CD8-positive, alpha-beta memory T cell (primary cell): ENCODE data around the gene GDF11. TPM values are rescaled to one million over a fixed set of nuclear protein-coding genes. Genes with fewer than 3 reads are reported as not detected.

ENCODE experiments used
- CTCF ChIA-PET: fragments of 350-600 bp; sonication (Branson Sonifier 250); formaldehyde crosslinking; loops from one replicate; lab custom pipeline; 2021; ENCODE audit warnings: antibody characterized with exemption; lab: Charles Lee
- POLR2A ChIA-PET: fragments of 350-600 bp; sonication (Branson Sonifier 250); formaldehyde crosslinking; loops from one replicate; lab custom pipeline; 2021; ENCODE audit warnings: antibody characterized with exemption; lab: Charles Lee
- DNase-seq, 5 donors: peaks; one replicate each; pipeline versions ENCODE4 v3.0.0 to v3.0.0-alpha.2; 2020 to 2022; ENCODE audit warnings: mixed read lengths in 1 of 5
- H3K27ac ChIP-seq: one replicate; pipeline ENCODE4 v1.7.0; 2013; ENCODE audit warnings: low read depth, mild to moderate bottlenecking, low read length, moderate library complexity
- H3K27me3 ChIP-seq: 2 replicates; pipeline ENCODE4 v1.7.0; 2013; ENCODE audit warnings: low read length, mild to moderate bottlenecking; ENCODE audit not compliant: insufficient read depth, poor library complexity, severe bottlenecking
- H3K36me3 ChIP-seq: 2 replicates; pipeline ENCODE4 v1.7.0; 2013; ENCODE audit warnings: mild to moderate bottlenecking, low read length, moderate library complexity; ENCODE audit not compliant: insufficient read depth
- H3K4me1 ChIP-seq: 2 replicates; pipeline ENCODE4 v1.7.0; 2013; ENCODE audit warnings: mild to moderate bottlenecking, low read length, moderate library complexity; ENCODE audit not compliant: insufficient read depth
- H3K4me3 ChIP-seq: 2 replicates; pipeline ENCODE4 v1.7.0; 2013; ENCODE audit warnings: mild to moderate bottlenecking, low read length
- H3K9me3 ChIP-seq: 2 replicates; pipeline ENCODE4 v1.7.0; 2013; ENCODE audit warnings: mild to moderate bottlenecking, low read length
- H3K27ac Mint-ChIP-seq, 8 donors: one replicate each; pipeline ENCODE4 v1.8.0; 2020 to 2021; ENCODE audit warnings: mixed read lengths in 8 of 8, mild to moderate bottlenecking in 6 of 8, inconsistent platforms in 3 of 8, moderate library complexity in 3 of 8
- H3K27me3 Mint-ChIP-seq, 2 donors: one replicate each; pipeline ENCODE4 v1.8.0; 2020 to 2021; ENCODE audit warnings: mixed read lengths in 2 of 2, mild to moderate bottlenecking in 1 of 2, moderate library complexity in 1 of 2
- H3K36me3 Mint-ChIP-seq, 3 donors: one replicate each; pipeline ENCODE4 v1.8.0; 2020 to 2021; ENCODE audit warnings: mixed read lengths in 3 of 3, inconsistent platforms in 1 of 3, mild to moderate bottlenecking in 1 of 3
- H3K4me1 Mint-ChIP-seq, 3 donors: one replicate each; pipeline ENCODE4 v1.8.0; 2020 to 2021; ENCODE audit warnings: mixed read lengths in 3 of 3, inconsistent platforms in 1 of 3, mild to moderate bottlenecking in 1 of 3
- H3K4me3 Mint-ChIP-seq, 7 donors: one replicate each; pipeline ENCODE4 v1.8.0; 2020 to 2021; ENCODE audit warnings: mixed read lengths in 7 of 7, mild to moderate bottlenecking in 6 of 7, moderate library complexity in 4 of 7, inconsistent platforms in 2 of 7
- H3K9me3 Mint-ChIP-seq, 5 donors: one replicate each; pipeline ENCODE4 v1.8.0; 2020 to 2022; ENCODE audit warnings: mixed read lengths in 5 of 5, mild to moderate bottlenecking in 3 of 5, moderate library complexity in 2 of 5, inconsistent platforms in 1 of 5
- polyA plus RNA-seq: library from polyadenylated mRNA; unstranded; fragments of 300-500 nt; fragmentation: Illumina TruSeq; gene quantifications from one replicate; pipeline ENCODE4 v1.2.3, GENCODE V29; 2021
- total RNA-seq, 2 experiments: library from RNA; stranded (reverse); gene quantifications; one replicate each; pipeline ENCODE4 v1.2.3, GENCODE V29; 2021

GDF11 gene
- total RNA-seq = 10 to 100 TPM; 13.1 to 13.5 TPM
- 1.4 TPM for polyA plus RNA-seq

GRCh38 chr12:55742719-55743405 lies at the start of gene GDF11:
TSS of gene GDF11 (plus strand) at chr12:55743122. CDS start at chr12:55743317, 195 bp downstream.
- DNase-seq = peak; percentile 61 to 83 (median 68)
- H3K4me3 Mint-ChIP-seq = peak within 1 kb of the TSS; percentile 90 to 96 (median 93)
- H3K4me1 ChIP-seq = peaks cover 30% of the 10 kb centered on the region
- no peaks in the 10 kb centered on the region for H3K27me3 Mint-ChIP-seq
- H3K9me3 Mint-ChIP-seq = no peaks in the 10 kb centered on the region
- CTCF ChIA-PET = interaction anchor here (0.9 to 2.8 kb wide), 8 partner anchors 13 to 287 kb away, joined by 3 to 16 read pairs (median 3); partner anchors contain the start of genes DGKA and ORMDL2
- peak within 1 kb of the TSS; percentile 60 to 98 (median 88) for H3K27ac Mint-ChIP-seq
- POLR2A ChIA-PET = interaction anchor here (0.6 to 1.5 kb wide), 6 partner anchors 14 to 265 kb away, joined by 3 to 6 read pairs (median 4); partner anchors contain the start of genes BLOC1S1, DNAJC14 and RAB5B
- peak within 1 kb of the TSS; percentile 56 for H3K27ac ChIP-seq
- no peaks in the 10 kb centered on the region for H3K9me3 ChIP-seq
- no peaks in the 10 kb centered on the region for H3K27me3 ChIP-seq
- no peaks in the 10 kb centered on the region for H3K36me3 ChIP-seq
- peak within 1 kb of the TSS; percentile 59 for H3K4me3 ChIP-seq
- H3K36me3 Mint-ChIP-seq = peaks cover 0 to 5% (median 0%) of the 10 kb centered on the region in 3 donors
- H3K4me1 Mint-ChIP-seq = peaks cover 37 to 53% (median 47%) of the 10 kb centered on the region in 3 donors

DNA sequence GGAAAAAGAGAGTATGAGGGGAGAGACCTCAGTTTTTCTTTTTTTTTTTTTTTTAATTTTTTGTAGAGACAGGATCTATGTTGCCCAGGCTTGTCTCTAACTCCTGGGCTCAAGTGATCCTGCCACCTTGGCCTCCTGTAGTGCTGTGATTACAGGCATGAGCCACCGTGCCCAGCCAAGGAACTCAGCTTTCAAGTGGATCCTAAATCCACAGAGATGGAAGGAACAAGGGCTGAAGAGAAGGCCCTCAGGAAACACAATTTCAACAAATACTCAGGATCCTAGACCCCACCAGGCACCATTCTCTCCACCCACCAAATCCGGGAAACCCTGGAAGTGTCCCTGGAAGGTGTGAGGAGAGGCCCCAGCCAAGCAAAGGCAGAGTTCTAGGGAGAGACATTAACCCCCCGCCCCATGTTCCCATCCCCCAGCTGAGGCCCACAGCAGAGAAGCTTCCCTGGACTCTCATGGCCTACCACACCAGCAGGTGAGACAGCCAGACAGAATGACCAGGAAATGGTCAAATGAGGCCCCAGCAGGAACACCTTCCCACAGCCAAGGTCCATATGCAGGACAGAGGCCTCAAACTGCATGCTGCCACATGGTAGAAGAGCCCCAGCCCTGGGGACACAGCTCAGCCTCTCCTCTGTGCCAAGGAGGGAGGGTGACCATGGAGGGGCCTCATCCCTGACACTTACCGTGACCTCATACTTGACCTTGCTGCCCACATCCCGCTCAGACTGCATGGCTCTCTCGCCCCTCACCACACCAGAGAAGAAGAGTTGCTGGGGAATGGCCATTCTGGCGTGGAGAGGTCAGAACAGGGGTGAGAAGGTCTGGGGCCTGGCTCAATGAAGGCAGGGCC lies 49.4 kb upstream of the GDF11 start:
- Mint-ChIP-seq H3K9me3 (no peaks in the 10 kb centered on the region), H3K4me1 (no peaks in the 10 kb centered on the region), H3K36me3 (no peaks in the 10 kb centered on the region), H3K27me3 (peaks cover 5 to 9% of the 10 kb centered on the region in 2 donors), H3K27ac (no peak overlapping the region), H3K4me3 (no peak overlapping the region)
- ChIA-PET CTCF (no interaction called here), POLR2A (no interaction called here)
- H3K27me3 ChIP-seq = no peaks in the 10 kb centered on the region
- H3K4me3 ChIP-seq = no peak overlapping the region
- H3K36me3 ChIP-seq = no peaks in the 10 kb centered on the region
- DNase-seq = peak in 1 of 5 donors; percentile 18
- H3K9me3 ChIP-seq = no peaks in the 10 kb centered on the region
- H3K4me1 ChIP-seq = no peaks in the 10 kb centered on the region
- no peak overlapping the region for H3K27ac ChIP-seq

DNA sequence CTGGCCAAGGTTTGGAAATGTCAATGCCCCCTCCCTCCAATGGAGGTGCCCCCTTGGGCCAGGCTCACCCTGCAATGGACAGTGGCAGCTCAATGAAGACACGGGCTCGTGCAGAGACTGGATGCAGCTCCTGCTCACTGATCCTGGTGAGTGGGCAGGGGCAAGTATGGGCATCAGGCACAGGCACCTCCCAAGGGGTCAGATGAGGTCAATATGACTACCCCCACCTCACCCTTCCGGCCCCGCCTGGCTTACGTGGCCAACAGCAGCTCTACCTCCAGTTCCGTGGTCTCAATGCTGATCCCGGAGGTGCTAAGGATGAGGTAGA lies 48.8 kb upstream of the GDF11 start:
- Histone ChIP-seq H3K4me3 (no peak overlapping the region), H3K27ac (no peak overlapping the region), H3K27me3 (no peaks in the 10 kb centered on the region), H3K9me3 (no peaks in the 10 kb centered on the region), H3K36me3 (no peaks in the 10 kb centered on the region), H3K4me1 (no peaks in the 10 kb centered on the region)
- DNase-seq = no peak
- Mint-ChIP-seq H3K9me3 (no peaks in the 10 kb centered on the region), H3K27ac (no peak overlapping the region), H3K36me3 (no peaks in the 10 kb centered on the region), H3K27me3 (peaks cover 5 to 9% of the 10 kb centered on the region in 2 donors), H3K4me1 (no peaks in the 10 kb centered on the region), H3K4me3 (no peak overlapping the region)
- ChIA-PET POLR2A (no interaction called here), CTCF (no interaction called here)

DNA sequence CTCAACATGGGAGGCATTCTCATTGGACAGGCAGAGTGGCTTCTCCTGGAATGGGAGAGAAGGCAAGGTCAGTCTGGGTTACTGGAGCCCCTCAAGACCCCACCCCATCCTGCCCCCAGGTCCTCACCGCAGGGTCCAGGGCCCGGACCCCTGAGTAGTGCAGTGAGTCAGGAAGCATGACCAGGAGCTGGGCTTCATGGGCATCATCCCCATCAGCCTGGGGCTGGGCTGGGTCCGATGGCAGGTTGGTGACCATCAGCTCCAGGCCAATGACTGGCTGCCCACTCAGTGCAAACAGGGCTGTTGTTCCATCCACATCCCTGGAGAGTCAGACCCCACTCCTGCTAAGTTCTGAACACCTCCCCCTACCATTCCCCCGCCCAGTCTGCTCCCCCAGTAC lies 48.3 kb upstream of the GDF11 start:
- Histone ChIP-seq H3K27ac (no peak overlapping the region), H3K4me3 (no peak overlapping the region), H3K9me3 (no peaks in the 10 kb centered on the region), H3K27me3 (no peaks in the 10 kb centered on the region), H3K36me3 (no peaks in the 10 kb centered on the region), H3K4me1 (no peaks in the 10 kb centered on the region)
- Mint-ChIP-seq H3K4me1 (no peaks in the 10 kb centered on the region), H3K36me3 (no peaks in the 10 kb centered on the region), H3K27ac (no peak overlapping the region), H3K27me3 (peaks cover 7 to 9% of the 10 kb centered on the region in 2 donors), H3K9me3 (no peaks in the 10 kb centered on the region), H3K4me3 (no peak overlapping the region)
- DNase-seq = peak in 1 of 5 donors; percentile 10
- CTCF ChIA-PET = no interaction called here
- POLR2A ChIA-PET = no interaction called here

- H3K4me3 Mint-ChIP-seq = no peak overlapping the region
- Histone ChIP-seq H3K4me1 (no peaks in the 10 kb centered on the region), H3K27ac (no peak overlapping the region), H3K9me3 (no peaks in the 10 kb centered on the region), H3K36me3 (no peaks in the 10 kb centered on the region), H3K27me3 (no peaks in the 10 kb centered on the region), H3K4me3 (no peak overlapping the region)
- peaks cover 7 to 9% of the 10 kb centered on the region in 2 donors for H3K27me3 Mint-ChIP-seq
- no peak overlapping the region for H3K27ac Mint-ChIP-seq
- H3K4me1 Mint-ChIP-seq = no peaks in the 10 kb centered on the region
- POLR2A ChIA-PET = no interaction called here
- peak in 1 of 5 donors; percentile 21 for DNase-seq
- CTCF ChIA-PET = interaction anchor here (1.4 kb wide), 1 partner anchor 39 kb away, joined by 4 read pairs; no protein-coding TSS in a partner anchor
- H3K9me3 Mint-ChIP-seq = no peaks in the 10 kb centered on the region
- H3K36me3 Mint-ChIP-seq = peaks cover 0 to 2% (median 0%) of the 10 kb centered on the region in 3 donors
Measured at GRCh38 chr12:55695349-55695748, 47.6 kb upstream of the GDF11 start.

DNA sequence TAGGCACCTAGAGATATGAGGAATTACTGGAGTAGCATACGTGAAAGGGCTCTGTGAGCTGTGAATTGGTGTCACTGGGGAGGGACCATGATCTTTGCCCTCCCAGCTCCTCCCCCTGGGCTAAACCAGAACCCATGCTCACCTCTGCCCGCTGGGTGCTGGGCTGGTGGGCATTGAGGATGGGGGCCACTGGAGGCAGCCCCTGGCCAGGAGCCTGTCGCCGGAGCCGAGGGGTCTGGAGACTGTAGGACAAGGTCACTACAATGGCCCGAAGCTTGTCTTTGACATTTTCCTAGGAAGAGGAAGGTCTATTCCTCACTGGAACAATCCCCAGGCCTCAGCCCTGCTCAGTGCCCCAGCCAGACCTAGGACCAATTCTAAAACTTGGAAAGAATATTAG lies 46.8 kb upstream of the GDF11 start:
- Mint-ChIP-seq H3K27me3 (peaks cover 7 to 9% of the 10 kb centered on the region in 2 donors), H3K4me3 (no peak overlapping the region), H3K4me1 (no peaks in the 10 kb centered on the region), H3K36me3 (peaks cover 0 to 2% (median 0%) of the 10 kb centered on the region in 3 donors), H3K27ac (no peak overlapping the region), H3K9me3 (no peaks in the 10 kb centered on the region)
- peak in 1 of 5 donors; percentile 30 for DNase-seq
- H3K9me3 ChIP-seq = no peaks in the 10 kb centered on the region
- H3K4me3 ChIP-seq = no peak overlapping the region
- ChIA-PET CTCF (interaction anchor here (1.4 kb wide), 1 partner anchor 40 kb away, joined by 4 read pairs; no protein-coding TSS in a partner anchor), POLR2A (no interaction called here)
- H3K27me3 ChIP-seq = no peaks in the 10 kb centered on the region
- H3K36me3 ChIP-seq = no peaks in the 10 kb centered on the region
- no peaks in the 10 kb centered on the region for H3K4me1 ChIP-seq
- no peak overlapping the region for H3K27ac ChIP-seq

- Mint-ChIP-seq H3K4me3 (no peak overlapping the region), H3K27me3 (peaks cover 7 to 9% of the 10 kb centered on the region in 2 donors), H3K4me1 (no peaks in the 10 kb centered on the region), H3K9me3 (no peaks in the 10 kb centered on the region), H3K27ac (peak overlapping the region in 1 of 8 donors; percentile 72), H3K36me3 (peaks cover 0 to 2% (median 0%) of the 10 kb centered on the region in 3 donors)
- ChIA-PET POLR2A (no interaction called here), CTCF (interaction anchor here (1.4 kb wide), 1 partner anchor 41 kb away, joined by 4 read pairs; no protein-coding TSS in a partner anchor)
- Histone ChIP-seq H3K27ac (no peak overlapping the region), H3K4me1 (no peaks in the 10 kb centered on the region), H3K4me3 (no peak overlapping the region), H3K36me3 (no peaks in the 10 kb centered on the region), H3K27me3 (no peaks in the 10 kb centered on the region), H3K9me3 (no peaks in the 10 kb centered on the region)
- DNase-seq = peak in 1 of 5 donors; percentile 28
Measured at GRCh38 chr12:55696796-55697462, 46.0 kb upstream of the GDF11 start.
